Stimulated activated effector memory CD8-positive, alpha-beta T cell treated with anti-CD3 and anti-CD28 coated beads, Interleukin-12 subunit alpha, Interleukin-12 subunit beta, amount 100 ng/mL, for 72 hours (primary cell): Measurements from ENCODE around the gene CHMP6.
"Not testable (repeated sequence)": the region's sequence is repeated elsewhere in the genome, so short reads cannot be mapped to it uniquely, and the experiment has no call there.

Source experiments
- ATAC-seq: fragments of 150-1000 bp; cut with Tn5 transposase; 2 replicates; pipeline ENCODE4 v1.10.0; 2021
- DNase-seq, 2 donors: peaks; one replicate each; pipeline ENCODE4 v3.0.0; 2021 to 2022; ENCODE audit warnings: low spot score in 2 of 2
- H3K27ac Mint-ChIP-seq: one replicate; pipeline ENCODE4 v1.8.0; 2022; ENCODE audit warnings: mild to moderate bottlenecking, mixed read lengths
- H3K36me3 Mint-ChIP-seq: one replicate; pipeline ENCODE4 v1.8.0; 2022; ENCODE audit warnings: mild to moderate bottlenecking, mixed read lengths
- H3K4me1 Mint-ChIP-seq: one replicate; pipeline ENCODE4 v1.8.0; 2022; ENCODE audit warnings: mixed read lengths
- H3K4me3 Mint-ChIP-seq: one replicate; pipeline ENCODE4 v1.8.0; 2022; ENCODE audit warnings: mild to moderate bottlenecking, mixed read lengths
- H3K9me3 Mint-ChIP-seq: one replicate; pipeline ENCODE4 v1.8.0; 2022; ENCODE audit warnings: mixed read lengths

The CHMP6 gene

DNA sequence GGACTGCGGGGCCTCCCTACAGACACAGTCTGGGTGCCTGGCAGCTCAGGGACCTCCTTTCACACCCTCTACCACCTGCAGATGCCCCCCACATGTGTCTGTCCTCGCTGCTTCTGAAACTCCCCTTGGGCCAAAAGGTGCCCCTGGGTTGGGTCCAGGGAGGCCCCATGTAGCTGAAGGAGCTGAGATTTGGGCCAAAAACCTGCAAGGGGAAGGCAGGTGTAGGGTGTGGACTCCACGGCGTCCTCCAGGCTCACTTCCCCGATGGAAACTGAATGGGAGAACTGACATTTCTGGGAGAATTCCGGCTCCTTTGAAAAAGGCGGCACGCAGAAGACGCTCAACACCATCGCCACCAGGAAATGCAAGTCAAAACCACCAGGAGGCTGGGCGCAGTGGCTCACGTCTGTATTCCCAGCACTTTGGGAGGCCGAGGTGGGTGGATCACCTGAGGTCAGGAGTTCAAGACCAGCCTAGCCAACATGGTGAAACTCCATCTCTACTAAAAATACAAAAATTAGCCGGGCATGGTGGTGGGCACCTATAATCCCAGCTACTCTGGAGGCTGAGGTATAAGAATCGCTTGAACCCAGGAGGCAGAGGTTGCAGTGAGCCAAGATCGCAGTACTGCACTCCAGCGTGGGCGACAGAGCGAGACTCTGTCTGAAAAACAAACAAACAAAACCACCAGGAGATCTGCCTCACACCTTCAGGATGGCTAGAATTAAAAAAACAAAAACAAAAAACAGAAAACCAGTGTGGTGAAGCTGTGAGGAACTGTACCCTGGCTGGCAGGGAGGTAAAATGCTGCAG is 30.1 kb downstream of the CHMP6 start:
- Mint-ChIP-seq H3K4me3 (no peak overlapping the region), H3K36me3 (no peaks in the 10 kb centered on the region), H3K9me3 (no peaks in the 10 kb centered on the region), H3K27ac (no peak overlapping the region), H3K4me1 (peaks cover 19% of the 10 kb centered on the region)
- ATAC-seq (no peak), DNase-seq (no peak)

- ATAC-seq = no peak
- no peak for DNase-seq
- Mint-ChIP-seq H3K4me1 (peaks cover 19% of the 10 kb centered on the region), H3K27ac (no peak overlapping the region), H3K36me3 (no peaks in the 10 kb centered on the region), H3K4me3 (no peak overlapping the region), H3K9me3 (peaks cover 3% of the 10 kb centered on the region)
Observed at GRCh38 chr17:81022344-81022676, 30.7 kb downstream of the CHMP6 start.

- Mint-ChIP-seq H3K9me3 (peaks cover 3% of the 10 kb centered on the region), H3K36me3 (no peaks in the 10 kb centered on the region), H3K4me1 (peaks cover 12% of the 10 kb centered on the region), H3K27ac (no peak overlapping the region), H3K4me3 (no peak overlapping the region)
- DNase-seq = no peak
- ATAC-seq = no peak
Observed at GRCh38 chr17:81025065-81025740, 33.6 kb downstream of the CHMP6 start.

DNA sequence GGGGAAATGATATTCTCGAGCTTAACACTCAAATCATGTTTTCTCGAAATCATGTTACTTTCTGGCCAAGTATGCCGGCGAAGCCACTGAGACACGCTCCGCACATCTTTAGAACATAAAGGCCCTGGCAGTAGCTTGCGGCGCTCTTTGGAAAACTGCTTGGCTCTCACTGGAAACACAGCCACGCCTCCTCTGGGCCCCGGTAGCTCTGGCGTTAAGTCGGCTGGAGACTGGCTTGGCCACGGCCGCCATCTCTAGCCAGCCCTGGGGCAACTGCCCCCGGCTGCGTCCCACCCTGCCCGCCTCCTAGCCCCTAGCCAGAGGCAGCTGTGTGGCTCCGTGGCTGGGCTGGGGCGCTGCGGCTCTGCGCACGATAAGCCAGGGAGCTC is 34.1 kb downstream of the CHMP6 start:
- no peak for DNase-seq
- Mint-ChIP-seq H3K9me3 (peaks cover 3% of the 10 kb centered on the region), H3K36me3 (no peaks in the 10 kb centered on the region), H3K4me3 (no peak overlapping the region), H3K4me1 (peaks cover 12% of the 10 kb centered on the region), H3K27ac (no peak overlapping the region)
- ATAC-seq = no peak

GRCh38 chr17:81026266-81027036 is 34.8 kb downstream of the CHMP6 start:
- Mint-ChIP-seq H3K36me3 (no peaks in the 10 kb centered on the region), H3K4me3 (no peak overlapping the region), H3K27ac (no peak overlapping the region), H3K4me1 (peaks cover 12% of the 10 kb centered on the region), H3K9me3 (peaks cover 3% of the 10 kb centered on the region)
- ATAC-seq (no peak), DNase-seq (no peak)

DNA sequence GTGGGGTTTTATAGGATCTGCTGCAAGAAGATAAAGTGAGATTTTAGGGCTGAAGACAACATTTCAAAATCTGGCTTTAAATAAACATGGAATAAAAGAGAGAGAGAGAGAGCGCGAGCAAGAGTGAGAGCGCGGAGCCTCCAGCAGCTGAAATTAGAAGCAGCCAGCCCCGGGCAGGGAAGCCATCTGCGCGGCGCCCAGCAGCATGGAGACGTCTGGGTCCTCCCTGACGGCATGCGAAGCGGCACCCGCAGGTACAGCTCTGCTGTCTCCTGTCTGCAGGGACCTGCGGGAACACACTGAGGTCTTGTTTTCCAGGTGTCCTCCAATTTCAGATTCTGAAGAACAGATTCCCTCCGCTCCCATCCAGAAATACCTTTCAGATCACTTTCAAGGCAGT is 35.4 kb downstream of the CHMP6 start:
- Mint-ChIP-seq H3K9me3 (peaks cover 3% of the 10 kb centered on the region), H3K4me1 (peaks cover 12% of the 10 kb centered on the region), H3K36me3 (no peaks in the 10 kb centered on the region), H3K27ac (no peak overlapping the region), H3K4me3 (no peak overlapping the region)
- ATAC-seq (no peak), DNase-seq (no peak)

DNA sequence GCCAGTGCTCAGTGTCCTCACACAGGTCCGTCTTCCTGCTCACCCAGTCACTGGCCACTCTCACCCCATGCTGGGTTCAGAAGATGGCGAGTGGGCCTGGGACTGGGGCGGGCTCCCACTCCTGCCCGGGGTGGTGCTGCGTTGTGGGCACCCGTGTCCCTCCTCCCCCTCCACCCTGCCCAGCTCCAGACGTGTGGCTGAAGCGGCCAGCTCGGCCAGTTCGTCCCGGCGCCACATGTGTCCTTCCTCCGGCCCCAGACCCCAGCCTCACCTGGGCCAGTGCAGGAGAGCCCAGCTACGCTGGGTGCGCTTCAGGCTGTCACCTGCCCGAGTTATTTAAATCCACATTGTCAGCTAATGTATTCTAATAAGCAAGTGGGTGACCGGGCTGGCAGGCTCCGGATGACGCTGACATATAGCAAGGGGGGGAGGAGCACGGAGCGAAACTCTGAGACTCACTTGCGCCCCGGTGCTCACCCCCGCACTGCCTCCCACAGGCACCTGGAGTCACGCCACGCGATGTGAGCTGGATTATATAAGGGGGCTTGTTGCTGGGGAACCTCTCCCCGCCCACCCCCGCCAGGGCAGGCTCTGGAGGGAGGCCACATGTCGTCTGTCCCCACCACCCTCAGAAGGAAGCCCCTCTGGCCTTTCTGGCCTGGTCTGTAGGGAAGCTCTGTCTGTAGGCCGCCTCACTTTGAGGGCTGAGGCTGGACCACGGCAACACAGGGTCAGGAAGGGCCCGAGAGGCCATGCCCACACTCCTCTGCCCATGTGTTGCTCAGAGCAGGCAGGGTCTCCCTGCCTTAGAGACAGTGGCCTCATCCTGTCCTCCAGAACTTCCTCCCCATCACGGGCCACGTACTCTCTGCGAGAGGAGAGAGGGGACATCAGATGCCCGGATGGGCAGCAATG is 36.2 kb downstream of the CHMP6 start:
- Mint-ChIP-seq H3K9me3 (peaks cover 3% of the 10 kb centered on the region), H3K36me3 (no peaks in the 10 kb centered on the region), H3K4me1 (peaks cover 13% of the 10 kb centered on the region), H3K27ac (no peak overlapping the region), H3K4me3 (no peak overlapping the region)
- peak; percentile 56 for ATAC-seq
- no peak for DNase-seq

DNA sequence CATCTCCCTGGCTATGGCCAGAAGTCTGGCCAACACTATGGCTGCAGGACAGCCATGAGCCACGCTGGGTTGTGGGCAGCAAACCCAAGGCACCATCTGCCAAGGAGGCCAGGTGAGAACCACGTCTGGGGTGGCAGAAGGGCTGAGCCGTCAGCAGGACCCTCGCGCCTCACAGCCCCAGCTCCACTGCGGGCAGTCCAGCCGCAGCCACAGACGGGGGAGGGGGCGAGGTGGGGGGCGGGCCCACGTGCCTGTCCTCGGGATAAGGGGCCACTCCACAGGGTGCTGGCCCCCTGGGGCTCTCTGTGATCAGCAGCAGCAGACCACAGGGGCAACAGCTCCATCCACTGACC is 36.8 kb downstream of the CHMP6 start:
- Mint-ChIP-seq H3K4me3 (no peak overlapping the region), H3K36me3 (no peaks in the 10 kb centered on the region), H3K4me1 (peaks cover 18% of the 10 kb centered on the region), H3K9me3 (peaks cover 3% of the 10 kb centered on the region), H3K27ac (no peak overlapping the region)
- DNase-seq (no peak), ATAC-seq (no peak)

- Mint-ChIP-seq H3K27ac (no peak overlapping the region), H3K4me1 (peaks cover 21% of the 10 kb centered on the region), H3K36me3 (peaks cover 1% of the 10 kb centered on the region), H3K4me3 (no peak overlapping the region), H3K9me3 (peaks cover 3% of the 10 kb centered on the region)
- DNase-seq (no peak), ATAC-seq (no peak)
Observed at GRCh38 chr17:81029859-81030258, 38.2 kb downstream of the CHMP6 start.

- not testable (repeated sequence) for H3K4me3 Mint-ChIP-seq, H3K9me3 Mint-ChIP-seq, DNase-seq, H3K27ac Mint-ChIP-seq, ATAC-seq, H3K36me3 Mint-ChIP-seq
- peaks cover 21% of the 10 kb centered on the region for H3K4me1 Mint-ChIP-seq
Observed at GRCh38 chr17:81030312-81030711, 38.7 kb downstream of the CHMP6 start.

- no peak for ATAC-seq
- no peak for DNase-seq
- no peak overlapping the region for H3K27ac Mint-ChIP-seq
Observed at GRCh38 chr17:81030741-81031565, 39.3 kb downstream of the CHMP6 start.

DNA sequence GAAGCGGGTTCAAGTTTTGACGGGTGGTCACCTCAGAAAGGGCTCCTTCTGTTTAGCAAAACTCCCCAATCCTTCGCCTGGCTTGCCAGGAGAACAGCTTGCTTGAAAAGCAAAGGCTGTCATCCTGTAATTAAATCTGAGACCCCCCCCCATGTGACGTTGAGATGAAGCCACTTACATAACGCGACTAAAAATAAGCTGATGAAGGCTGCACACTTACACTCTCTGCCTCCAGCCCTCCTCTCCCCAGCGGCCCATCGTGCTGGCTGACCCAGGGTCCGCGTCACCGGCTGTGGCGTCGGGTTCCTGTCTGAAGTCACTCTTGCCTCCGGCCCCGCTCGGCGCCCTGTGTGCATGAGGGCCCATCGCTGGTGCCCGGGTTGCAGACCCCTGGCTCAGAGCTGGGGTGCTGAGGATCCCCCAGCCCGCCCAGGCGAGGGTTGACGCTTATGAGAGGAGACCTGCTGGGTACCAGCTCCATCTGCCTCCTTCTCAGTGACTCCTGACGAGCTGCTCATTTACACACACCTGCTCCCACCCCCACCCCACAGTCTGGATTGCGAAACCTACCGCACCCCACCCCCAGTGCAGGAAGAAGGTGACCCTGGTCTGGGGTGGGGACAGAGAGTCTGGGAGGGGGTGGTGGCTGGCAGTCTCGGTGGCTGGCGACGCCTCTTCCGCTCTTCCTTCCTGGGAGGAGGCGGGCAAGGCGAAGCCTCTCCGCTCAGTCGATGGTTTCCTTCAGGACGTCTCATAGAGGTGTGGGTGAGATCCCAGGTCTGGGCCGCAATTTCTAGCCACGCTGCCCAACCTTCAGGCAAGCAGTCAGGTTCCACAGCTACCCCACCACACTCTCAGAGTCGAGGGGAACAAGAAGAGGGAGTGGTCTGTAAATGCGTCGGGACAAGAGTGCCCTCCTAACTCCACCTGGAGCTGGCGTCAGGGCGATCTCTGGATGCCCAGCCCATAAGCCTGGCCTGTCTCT is 40.2 kb downstream of the CHMP6 start:
- Mint-ChIP-seq H3K4me3 (no peak overlapping the region), H3K27ac (no peak overlapping the region), H3K4me1 (peaks cover 34% of the 10 kb centered on the region), H3K9me3 (peaks cover 2% of the 10 kb centered on the region), H3K36me3 (peaks cover 6% of the 10 kb centered on the region)
- no peak for ATAC-seq
- no peak for DNase-seq

More at GRCh38 chr17:81030741-81031565, 39.3 kb downstream of the CHMP6 start:
- no peak overlapping the region for H3K4me3 Mint-ChIP-seq
- peaks cover 3% of the 10 kb centered on the region for H3K9me3 Mint-ChIP-seq
- peaks cover 26% of the 10 kb centered on the region for H3K4me1 Mint-ChIP-seq
- peaks cover 6% of the 10 kb centered on the region for H3K36me3 Mint-ChIP-seq

DNA sequence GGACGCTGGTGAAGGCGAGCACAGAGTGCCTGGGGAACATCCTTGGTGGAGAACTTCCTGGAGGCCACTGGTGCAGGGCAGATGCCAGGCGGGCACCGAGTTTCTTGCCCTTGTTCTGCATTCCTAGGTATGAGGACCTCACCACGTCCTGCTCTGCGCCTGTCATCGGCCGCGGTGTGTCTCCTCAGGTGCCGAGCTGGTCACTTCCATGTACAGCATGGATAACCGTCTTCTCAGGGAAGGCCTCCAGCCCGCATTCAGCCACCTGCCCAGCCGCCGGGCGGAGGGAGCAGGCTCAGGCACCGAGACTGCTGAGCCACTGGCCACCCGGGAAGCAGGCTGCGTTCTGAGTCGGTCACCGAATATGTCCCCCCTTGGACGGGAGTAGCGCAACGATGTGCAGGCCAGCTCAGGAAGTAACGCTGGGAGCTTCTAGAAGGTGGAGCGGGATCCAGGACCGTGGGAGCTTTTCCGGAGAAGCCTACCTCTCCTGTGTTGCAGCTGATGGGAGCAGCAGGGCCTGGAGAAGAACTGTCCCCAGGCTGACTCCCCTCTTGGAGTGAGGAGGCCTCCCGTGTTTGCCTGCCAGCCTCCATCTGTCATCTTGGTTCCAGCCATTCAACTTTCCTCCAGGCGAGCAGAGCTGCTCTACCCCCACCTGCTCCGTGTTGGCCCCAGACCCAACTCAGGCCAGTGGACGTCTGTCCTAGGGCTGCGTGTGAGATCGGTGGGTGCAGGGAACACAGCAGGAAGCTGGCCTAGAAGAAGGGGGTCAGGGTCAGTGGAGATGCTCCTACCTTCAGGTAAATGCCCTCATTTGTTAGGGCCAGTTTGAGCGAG is 41.2 kb downstream of the CHMP6 start:
- Mint-ChIP-seq H3K4me1 (peaks cover 32% of the 10 kb centered on the region), H3K4me3 (peak overlapping the region; percentile 69), H3K9me3 (no peaks in the 10 kb centered on the region), H3K36me3 (peaks cover 6% of the 10 kb centered on the region), H3K27ac (no peak overlapping the region)
- DNase-seq (no peak), ATAC-seq (no peak)
